Endothelial cell of umbilical vein (primary cell): ENCODE results near the gene SUPT4H1. TPM values are rescaled to one million over a fixed set of nuclear protein-coding genes. Genes with fewer than 3 reads are reported as not detected.

Experiments used
- BruUV-seq: library from RNA; stranded (reverse); fragments of 400-500 nt; replicated peaks from 2 replicates; lab custom pipeline; 2021; lab: Mats Ljungman, UMichigan
- CTCF ChIA-PET: fragments of 300-600, 350-600 bp; sonication (Branson Sonifier 250); formaldehyde crosslinking; loops from one replicate; lab custom pipeline; 2021; ENCODE audit warnings: antibody characterized with exemption, inconsistent platforms; lab: Charles Lee
- POLR2A ChIA-PET: fragments of 300-600, 350-600 bp; sonication (Branson Sonifier 250); formaldehyde crosslinking; loops from one replicate; lab custom pipeline; 2021; ENCODE audit warnings: antibody characterized with exemption, inconsistent platforms; lab: Charles Lee
- DNase-seq: peaks from one replicate; pipeline ENCODE4 v3.0.0-alpha.2; 2011; ENCODE audit warnings: low read depth, low spot score
- FAIRE-seq: peaks from 2 replicates; lab custom pipeline; 2011; peaks lifted over from hg19 to GRCh38; lab: Jason Lieb, UNC
- H2AFZ ChIP-seq: 2 replicates; pipeline ENCODE4 v1.6.0; 2012; ENCODE audit warnings: low read depth, low read length, control low read depth, inconsistent platforms
- H3K27ac ChIP-seq: 2 replicates; pipeline ENCODE4 v1.5.1; 2011; ENCODE audit warnings: low read depth, mild to moderate bottlenecking, control low read depth, low read length, moderate library complexity; ENCODE audit not compliant: insufficient read depth
- H3K27me3 ChIP-seq, 2 experiments: 2 replicates each; pipeline versions ENCODE4 v1.6.0 to v1.6.1; 2011; ENCODE audit warnings: low read length in 2 of 2, mixed read lengths in 1 of 2; ENCODE audit not compliant: control insufficient read depth in 2 of 2, insufficient read depth in 2 of 2
- H3K36me3 ChIP-seq, 2 experiments: 2 replicates in 1 of 2; 3 replicates in 1 of 2; pipeline ENCODE4 v1.5.1; 2011; ENCODE audit warnings: low read length in 2 of 2, mild to moderate bottlenecking in 1 of 2, moderate library complexity in 1 of 2; ENCODE audit not compliant: control insufficient read depth in 2 of 2, insufficient read depth in 2 of 2; ENCODE audit errors: extremely low read depth in 1 of 2
- H3K4me1 ChIP-seq: 3 replicates; pipeline ENCODE4 v1.5.1; 2011; ENCODE audit warnings: mild to moderate bottlenecking, low read length; ENCODE audit not compliant: control insufficient read depth, insufficient read depth; ENCODE audit errors: extremely low read depth
- H3K4me2 ChIP-seq: 2 replicates; pipeline ENCODE4 v1.6.1; 2011; ENCODE audit warnings: low read length, control low read depth, mixed read lengths; ENCODE audit not compliant: insufficient read depth
- H3K4me3 ChIP-seq, 3 experiments: fragments of 200-600 bp in 1 of 3; sonication (generic), shearing (Covaris generic) in 1 of 3; replicated peaks in 1 of 3; 2 replicates each; pipeline ENCODE4 v1.5.1; 2011 to 2016; ENCODE audit warnings: control low read depth in 3 of 3, low read length in 3 of 3, mild to moderate bottlenecking in 2 of 3, inconsistent platforms in 1 of 3, low read depth in 1 of 3, moderate library complexity in 1 of 3; ENCODE audit not compliant: insufficient read depth in 1 of 3
- H3K79me2 ChIP-seq: 2 replicates; pipeline ENCODE4 v1.6.0; 2012; ENCODE audit warnings: low read length, inconsistent platforms; ENCODE audit not compliant: control insufficient read depth, insufficient read depth
- H3K9ac ChIP-seq: replicated peaks from 2 replicates; pipeline ENCODE3; 2011; ENCODE audit warnings: low read length, control low read depth; ENCODE audit not compliant: insufficient read depth; ENCODE audit errors: extremely low read depth
- H3K9me1 ChIP-seq: replicated peaks from 3 replicates; pipeline ENCODE4 v1.6.0; 2011; ENCODE audit warnings: mild to moderate bottlenecking, low read length; ENCODE audit not compliant: control insufficient read depth, insufficient read depth; ENCODE audit errors: extremely low read depth
- H3K9me3 ChIP-seq: replicated peaks from 2 replicates; pipeline ENCODE4 v1.5.1; 2012; ENCODE audit warnings: low read length, inconsistent platforms; ENCODE audit not compliant: control insufficient read depth, insufficient read depth
- H4K20me1 ChIP-seq: replicated peaks from 2 replicates; pipeline ENCODE3; 2011; ENCODE audit warnings: mild to moderate bottlenecking, low read length; ENCODE audit not compliant: control insufficient read depth, insufficient read depth; ENCODE audit errors: extremely low read depth
- EZH2 ChIP-seq: IDR thresholded peaks from 2 replicates; pipeline ENCODE4 v1.6.1; 2012; ENCODE audit warnings: borderline replicate concordance, low read depth, mild to moderate bottlenecking, moderate library complexity, low read length, inconsistent platforms; ENCODE audit not compliant: severe bottlenecking
- FOS ChIP-seq: IDR thresholded peaks from 2 replicates; pipeline ENCODE4 v1.6.1; 2011; ENCODE audit warnings: mild to moderate bottlenecking, low read length, moderate library complexity, borderline replicate concordance; ENCODE audit not compliant: insufficient read depth
- GATA2 ChIP-seq: IDR thresholded peaks from 2 replicates; pipeline ENCODE4 v1.7.0; 2011; ENCODE audit warnings: low read depth, mild to moderate bottlenecking, moderate library complexity, mixed read lengths, low read length; ENCODE audit not compliant: insufficient read length, insufficient read depth
- JUN ChIP-seq: IDR thresholded peaks from 2 replicates; pipeline ENCODE4 v1.6.1; 2011; ENCODE audit warnings: borderline replicate concordance, low read depth; ENCODE audit not compliant: insufficient read length, insufficient read depth
- MAX ChIP-seq: IDR thresholded peaks from 2 replicates; pipeline ENCODE4 v1.6.1; 2011; ENCODE audit not compliant: insufficient read depth, insufficient read length
- MYC ChIP-seq: IDR thresholded peaks from one replicate; pipeline ENCODE4 v1.6.1; 2011; ENCODE audit warnings: mild to moderate bottlenecking, low read depth, low read length
- POLR2A ChIP-seq: IDR thresholded peaks from 2 replicates; pipeline ENCODE4 v1.6.1; 2012; ENCODE audit warnings: low read depth, mild to moderate bottlenecking, control low read depth, low read length
- POLR2AphosphoS5 ChIP-seq: IDR thresholded peaks from 2 replicates; pipeline ENCODE4 v1.6.1; 2012; ENCODE audit warnings: low read depth, mild to moderate bottlenecking, control low read depth, low read length, moderate library complexity; ENCODE audit not compliant: insufficient read depth
- dilution Hi-C: fragments of 300-500 bp; cut with MboI; formaldehyde crosslinking; loops from one replicate; pipeline ENCODE4 v1.15.0; 2019; ENCODE audit warnings: low sequenced_read_pairs; ENCODE audit not compliant: extremely low pct_ligation_motif_present
- intact Hi-C: fragments of 100-400 bp; cut with micrococcal nuclease; formaldehyde crosslinking; loops from one replicate; pipeline ENCODE4 v1.10.0; 2022
- polyA plus RNA-seq, 4 experiments: library from polyadenylated mRNA; depleted of rRNA in 3 of 4; stranded (reverse) in 3 of 4; unstranded in 1 of 4; fragments of >200 nt; gene quantifications; 2 replicates each; pipeline versions ENCODE4 v1.2.1 to v1.2.3, GENCODE V29; 2011 to 2012; ENCODE audit warnings: missing spikeins in 1 of 4
- total RNA-seq: library from RNA; stranded (reverse); gene quantifications from 2 replicates; pipeline ENCODE4 v1.2.3, GENCODE V29; 2021
- TF ChIP-seq, protein P1 (sequence below), 2 donors: IDR thresholded peaks; 1 replicate in 1 of 2; 2 replicates in 1 of 2; pipeline ENCODE4 v1.5.1; 2011; ENCODE audit warnings: low read length in 2 of 2, mild to moderate bottlenecking in 2 of 2, moderate library complexity in 2 of 2, control low read depth in 1 of 2, inconsistent platforms in 1 of 2, low read depth in 1 of 2; ENCODE audit not compliant: insufficient read depth in 1 of 2; ENCODE audit errors: extremely low read depth in 1 of 2

SUPT4H1 gene
- total and polyA plus RNA-seq, 2 donors (not counting 3 experiments of a cell fraction or from before 2014, with no cell fraction given): 77.5 to 154 TPM

DNA sequence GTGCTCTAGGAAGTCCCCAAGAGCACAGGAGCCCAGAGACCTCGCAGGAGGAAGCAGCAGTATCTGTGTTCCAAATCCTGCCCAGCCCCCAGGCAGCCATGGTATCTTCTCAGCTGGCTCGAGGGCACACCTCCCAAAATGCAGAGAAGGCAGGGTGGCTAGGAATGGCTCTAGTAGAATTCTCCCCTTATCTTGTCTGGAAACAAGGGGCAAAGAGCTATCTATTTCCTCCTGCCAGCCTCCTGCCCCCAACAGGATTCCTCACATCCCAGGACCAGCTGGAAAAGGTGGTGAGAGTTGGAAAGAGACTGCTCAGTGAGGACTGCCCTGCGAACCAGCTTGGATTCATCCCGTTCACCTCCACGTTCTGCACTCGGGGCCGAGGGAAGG, 14.8 kb downstream of the SUPT4H1 start:
- H4K20me1 ChIP-seq: no peaks in the 10 kb centered on the region
- no peaks in the 10 kb centered on the region for H3K9me1 ChIP-seq
- no TSS peak for BruUV-seq
- peaks cover 4% of the 10 kb centered on the region for H3K4me1 ChIP-seq
- H3K9me3 ChIP-seq: no peaks in the 10 kb centered on the region
- no peak overlapping the region for H3K4me3 ChIP-seq
- H2AFZ ChIP-seq: no peak overlapping the region
- no peaks in the 10 kb centered on the region for H3K36me3 ChIP-seq
- H3K27ac ChIP-seq: no peak overlapping the region
- TF ChIP-seq, protein P1, sequence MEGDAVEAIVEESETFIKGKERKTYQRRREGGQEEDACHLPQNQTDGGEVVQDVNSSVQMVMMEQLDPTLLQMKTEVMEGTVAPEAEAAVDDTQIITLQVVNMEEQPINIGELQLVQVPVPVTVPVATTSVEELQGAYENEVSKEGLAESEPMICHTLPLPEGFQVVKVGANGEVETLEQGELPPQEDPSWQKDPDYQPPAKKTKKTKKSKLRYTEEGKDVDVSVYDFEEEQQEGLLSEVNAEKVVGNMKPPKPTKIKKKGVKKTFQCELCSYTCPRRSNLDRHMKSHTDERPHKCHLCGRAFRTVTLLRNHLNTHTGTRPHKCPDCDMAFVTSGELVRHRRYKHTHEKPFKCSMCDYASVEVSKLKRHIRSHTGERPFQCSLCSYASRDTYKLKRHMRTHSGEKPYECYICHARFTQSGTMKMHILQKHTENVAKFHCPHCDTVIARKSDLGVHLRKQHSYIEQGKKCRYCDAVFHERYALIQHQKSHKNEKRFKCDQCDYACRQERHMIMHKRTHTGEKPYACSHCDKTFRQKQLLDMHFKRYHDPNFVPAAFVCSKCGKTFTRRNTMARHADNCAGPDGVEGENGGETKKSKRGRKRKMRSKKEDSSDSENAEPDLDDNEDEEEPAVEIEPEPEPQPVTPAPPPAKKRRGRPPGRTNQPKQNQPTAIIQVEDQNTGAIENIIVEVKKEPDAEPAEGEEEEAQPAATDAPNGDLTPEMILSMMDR (IDR thresholded peaks at IDR 0.05; ENCODE audit: extremely low read depth in 1 of 2, insufficient read depth in 1 of 2, low read depth in 1 of 2, low read length in 2 of 2): no peak
- TF ChIP-seq EZH2 (no peak), MYC (no peak), JUN (no peak), MAX (no peak), FOS (no peak), POLR2A (no peak), POLR2AphosphoS5 (no peak), GATA2 (no peak)
- FAIRE-seq (no peak), DNase-seq (no peak)
- dilution Hi-C loops (no loop called here), intact Hi-C loops (no loop called here)
- no peaks in the 10 kb centered on the region for H3K79me2 ChIP-seq
- H3K27me3 ChIP-seq: no peaks in the 10 kb centered on the region
- ChIA-PET POLR2A (interaction anchor here (0.8 kb wide), 1 partner anchor 15 kb away, joined by 3 read pairs; the partner anchor contains the start of gene SUPT4H1), CTCF (interaction anchor here (0.9 kb wide), 1 partner anchor 9 kb away, joined by 3 read pairs; no protein-coding TSS in a partner anchor)
- no peak overlapping the region for H3K9ac ChIP-seq
- no peak overlapping the region for H3K4me2 ChIP-seq
